H9 (cell line): Measurements from ENCODE around the gene GALNT7. TPM values are rescaled to one million over a fixed set of nuclear protein-coding genes. Genes with fewer than 3 reads are reported as not detected.

Experiments
- DNase-seq: peaks from one replicate; pipeline ENCODE4 v3.0.0-alpha.2; 2017
- H2AFZ ChIP-seq: one replicate; pipeline ENCODE4 v1.6.1; 2013; ENCODE audit warnings: mild to moderate bottlenecking, low read length, control low read depth, moderate library complexity
- H2AK5ac ChIP-seq: 2 replicates; pipeline ENCODE4 v1.6.1; 2013; ENCODE audit warnings: low read length, control low read depth, mixed read lengths; ENCODE audit not compliant: insufficient read length
- H2BK120ac ChIP-seq: one replicate; pipeline ENCODE4 v1.6.1; 2013; ENCODE audit warnings: low read depth, mild to moderate bottlenecking, low read length, control low read depth, inconsistent platforms; ENCODE audit not compliant: poor library complexity, severe bottlenecking
- H2BK12ac ChIP-seq: 2 replicates; pipeline ENCODE4 v1.6.1; 2013; ENCODE audit warnings: low read length, control low read depth, mixed read lengths, low read depth; ENCODE audit not compliant: insufficient read length
- H2BK15ac ChIP-seq: 2 replicates; pipeline ENCODE4 v1.6.1; 2013; ENCODE audit warnings: low read depth, low read length, control low read depth
- H2BK20ac ChIP-seq: one replicate; pipeline ENCODE4 v1.6.1; 2013; ENCODE audit warnings: low read depth, mild to moderate bottlenecking, low read length, control low read depth, inconsistent platforms; ENCODE audit not compliant: poor library complexity, severe bottlenecking
- H2BK5ac ChIP-seq: 2 replicates; pipeline ENCODE4 v1.6.1; 2013; ENCODE audit warnings: low read length, control low read depth, mixed read lengths; ENCODE audit not compliant: insufficient read length
- H3K14ac ChIP-seq: 2 replicates; pipeline ENCODE4 v1.6.1; 2013; ENCODE audit warnings: low read length, control low read depth; ENCODE audit not compliant: insufficient read depth
- H3K18ac ChIP-seq: 2 replicates; pipeline ENCODE4 v1.6.1; 2013; ENCODE audit warnings: low read depth, mild to moderate bottlenecking, mixed read lengths, low read length, control low read depth; ENCODE audit not compliant: insufficient read length
- H3K23ac ChIP-seq: 2 replicates; pipeline ENCODE4 v1.6.1; 2013; ENCODE audit warnings: low read length, control low read depth, mixed read lengths, low read depth; ENCODE audit not compliant: insufficient read length
- H3K23me2 ChIP-seq: 2 replicates; pipeline ENCODE4 v1.6.1; 2013; ENCODE audit warnings: low read depth, mild to moderate bottlenecking, mixed read lengths, low read length, control low read depth; ENCODE audit not compliant: insufficient read length, poor library complexity, severe bottlenecking
- H3K27ac ChIP-seq: 2 replicates; pipeline ENCODE4 v1.5.1; 2013; ENCODE audit warnings: low read length, control low read depth, mixed read lengths, low read depth; ENCODE audit not compliant: insufficient read length
- H3K27me3 ChIP-seq: 2 replicates; pipeline ENCODE4 v1.6.1; 2013; ENCODE audit warnings: low read length, control low read depth, inconsistent platforms; ENCODE audit not compliant: insufficient read depth
- H3K4ac ChIP-seq: 2 replicates; pipeline ENCODE4 v1.6.1; 2013; ENCODE audit warnings: low read depth, mild to moderate bottlenecking, control low read depth, inconsistent platforms, low read length, moderate library complexity
- H3K4me1 ChIP-seq: 2 replicates; pipeline ENCODE4 v1.6.1; 2013; ENCODE audit warnings: low read length, control low read depth, inconsistent platforms; ENCODE audit not compliant: insufficient read depth
- H3K4me2 ChIP-seq: 2 replicates; pipeline ENCODE4 v1.6.1; 2013; ENCODE audit warnings: low read length, control low read depth, mixed read lengths; ENCODE audit not compliant: insufficient read length, insufficient read depth
- H3K56ac ChIP-seq: 2 replicates; pipeline ENCODE4 v1.6.1; 2013; ENCODE audit warnings: low read depth, mild to moderate bottlenecking, mixed read lengths, low read length, control low read depth; ENCODE audit not compliant: insufficient read length
- H3K79me1 ChIP-seq: 2 replicates; pipeline ENCODE4 v1.6.1; 2013; ENCODE audit warnings: low read depth, mild to moderate bottlenecking, moderate library complexity, low read length, control low read depth, inconsistent platforms; ENCODE audit not compliant: insufficient read depth, poor library complexity, severe bottlenecking
- H3K79me2 ChIP-seq: 2 replicates; pipeline ENCODE4 v1.6.1; 2013; ENCODE audit warnings: low read length, control low read depth, inconsistent platforms; ENCODE audit not compliant: insufficient read depth
- H3K9ac ChIP-seq: 2 replicates; pipeline ENCODE4 v1.6.1; 2013; ENCODE audit warnings: low read length, control low read depth, mixed read lengths; ENCODE audit not compliant: insufficient read length; ENCODE audit errors: extremely low read depth
- H3K9me3 ChIP-seq: one replicate; pipeline ENCODE4 v1.6.1; 2013; ENCODE audit warnings: low read depth, low read length, inconsistent platforms; ENCODE audit not compliant: control insufficient read depth
- H3T11ph ChIP-seq: one replicate; pipeline ENCODE4 v1.6.1; 2013; ENCODE audit warnings: mild to moderate bottlenecking, low read length, control low read depth, inconsistent platforms
- H4K20me1 ChIP-seq: one replicate; pipeline ENCODE4 v1.6.1; 2013; ENCODE audit not compliant: control insufficient read depth, insufficient read length, insufficient read depth
- H4K5ac ChIP-seq: 2 replicates; pipeline ENCODE4 v1.6.1; 2013; ENCODE audit warnings: low read depth, mild to moderate bottlenecking, mixed read lengths, low read length, control low read depth; ENCODE audit not compliant: insufficient read length
- H4K8ac ChIP-seq: replicated peaks from 2 replicates; pipeline ENCODE4 v1.6.1; 2013; ENCODE audit warnings: low read length, control low read depth, mixed read lengths, low read depth; ENCODE audit not compliant: insufficient read length
- H4K91ac ChIP-seq: 2 replicates; pipeline ENCODE4 v1.6.1; 2013; ENCODE audit warnings: low read depth, mild to moderate bottlenecking, moderate library complexity, mixed read lengths, low read length, control low read depth; ENCODE audit not compliant: insufficient read length
- H3K27ac Mint-ChIP-seq, 3 experiments: 2 replicates in 2 of 3; 3 replicates in 1 of 3; pipeline ENCODE4 v1.8.0; 2020 to 2021; ENCODE audit warnings: mixed read lengths in 3 of 3, mild to moderate bottlenecking in 1 of 3, moderate library complexity in 1 of 3
- H3K27me3 Mint-ChIP-seq: 2 replicates; pipeline ENCODE4 v1.8.0; 2021; ENCODE audit warnings: low read depth, mild to moderate bottlenecking, moderate library complexity, mixed read lengths
- H3K36me3 Mint-ChIP-seq, 3 experiments: 2 replicates in 2 of 3; 3 replicates in 1 of 3; pipeline ENCODE4 v1.8.0; 2020 to 2021; ENCODE audit warnings: low read depth in 3 of 3, mixed read lengths in 3 of 3; ENCODE audit not compliant: insufficient read depth in 1 of 3
- H3K4me1 Mint-ChIP-seq, 2 experiments: 2 replicates each; pipeline ENCODE4 v1.8.0; 2020; ENCODE audit warnings: mixed read lengths in 2 of 2
- H3K4me3 Mint-ChIP-seq, 2 experiments: 2 replicates in 1 of 2; 3 replicates in 1 of 2; pipeline ENCODE4 v1.8.0; 2020 to 2021; ENCODE audit warnings: mild to moderate bottlenecking in 2 of 2, mixed read lengths in 2 of 2, moderate library complexity in 1 of 2
- H3K9me3 Mint-ChIP-seq, 2 experiments: 2 replicates in 1 of 2; 3 replicates in 1 of 2; pipeline ENCODE4 v1.8.0; 2020; ENCODE audit warnings: mild to moderate bottlenecking in 2 of 2, mixed read lengths in 2 of 2, moderate library complexity in 1 of 2
- WGBS: extraction: QIAGEN DNeasy Blood & Tissue Kit; methylation state at CpG from one replicate; pipeline ENCODE4 v1.1.7; 2013; ENCODE audit warnings: missing lambda C conversion rate, low lambda C conversion rate, mixed read lengths; ENCODE audit not compliant: insufficient read length; ENCODE audit errors: extremely low coverage; 5-methylcytosine and 5-hydroxymethylcytosine counted together
- total RNA-seq: library from RNA; stranded (reverse); gene quantifications from 2 replicates; pipeline ENCODE4 v1.2.1, GENCODE V29; 2021
- TF ChIP-seq, protein P1 (sequence below): fragments of 200-600 bp; sonication (generic); conservative IDR thresholded peaks from 3 replicates; pipeline ENCODE4 v1.8.0; 2021; ENCODE audit warnings: antibody characterized with exemption, mild to moderate bottlenecking

The GALNT7 gene
- total RNA-seq, 1 experiment from 2014 or later = 57.3 TPM

DNA sequence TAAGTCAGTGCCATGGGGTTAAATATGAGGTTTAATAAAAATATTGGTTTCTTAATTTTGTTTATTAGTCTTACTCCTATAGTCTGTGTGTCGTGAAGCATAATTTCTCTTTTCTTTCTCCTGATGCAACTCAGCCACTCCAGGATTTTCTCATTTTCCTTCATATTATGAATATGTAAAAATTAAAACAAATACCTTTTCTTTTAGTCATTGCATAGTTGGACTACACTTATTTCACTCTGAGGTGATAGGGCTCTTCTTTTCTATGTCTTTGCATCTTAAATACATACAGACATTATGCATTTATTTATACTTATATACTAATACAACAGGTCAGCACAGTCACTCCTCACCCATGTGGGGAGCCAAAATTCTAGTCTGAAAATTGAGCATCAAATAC is 19.1 kb downstream of the GALNT7 start:
- TF ChIP-seq, protein P1, sequence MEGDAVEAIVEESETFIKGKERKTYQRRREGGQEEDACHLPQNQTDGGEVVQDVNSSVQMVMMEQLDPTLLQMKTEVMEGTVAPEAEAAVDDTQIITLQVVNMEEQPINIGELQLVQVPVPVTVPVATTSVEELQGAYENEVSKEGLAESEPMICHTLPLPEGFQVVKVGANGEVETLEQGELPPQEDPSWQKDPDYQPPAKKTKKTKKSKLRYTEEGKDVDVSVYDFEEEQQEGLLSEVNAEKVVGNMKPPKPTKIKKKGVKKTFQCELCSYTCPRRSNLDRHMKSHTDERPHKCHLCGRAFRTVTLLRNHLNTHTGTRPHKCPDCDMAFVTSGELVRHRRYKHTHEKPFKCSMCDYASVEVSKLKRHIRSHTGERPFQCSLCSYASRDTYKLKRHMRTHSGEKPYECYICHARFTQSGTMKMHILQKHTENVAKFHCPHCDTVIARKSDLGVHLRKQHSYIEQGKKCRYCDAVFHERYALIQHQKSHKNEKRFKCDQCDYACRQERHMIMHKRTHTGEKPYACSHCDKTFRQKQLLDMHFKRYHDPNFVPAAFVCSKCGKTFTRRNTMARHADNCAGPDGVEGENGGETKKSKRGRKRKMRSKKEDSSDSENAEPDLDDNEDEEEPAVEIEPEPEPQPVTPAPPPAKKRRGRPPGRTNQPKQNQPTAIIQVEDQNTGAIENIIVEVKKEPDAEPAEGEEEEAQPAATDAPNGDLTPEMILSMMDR = no peak
- Histone ChIP-seq H4K5ac (no peak overlapping the region), H3K9me3 (no peaks in the 10 kb centered on the region), H3K9ac (no peak overlapping the region), H3K27me3 (no peaks in the 10 kb centered on the region), H3T11ph (no peak overlapping the region), H2BK15ac (no peak overlapping the region), H2AFZ (no peak overlapping the region), H2BK20ac (no peak overlapping the region), H2BK5ac (no peak overlapping the region), H3K18ac (no peak overlapping the region), H3K4me1 (peaks cover 15% of the 10 kb centered on the region; the same call in 1 of the 2 replicates), H3K4me2 (no peak overlapping the region), H3K79me2 (peaks cover 29% of the 10 kb centered on the region), H3K23ac (no peak overlapping the region), H2BK12ac (no peak overlapping the region), H3K79me1 (peaks cover 4% of the 10 kb centered on the region), H4K91ac (no peak overlapping the region), H2BK120ac (no peak overlapping the region), H2AK5ac (no peak overlapping the region), H3K14ac (no peak overlapping the region), H4K8ac (no peak overlapping the region), H3K4ac (no peak overlapping the region), H4K20me1 (no peaks in the 10 kb centered on the region), H3K23me2 (no peaks in the 10 kb centered on the region), H3K27ac (no peak overlapping the region), H3K56ac (no peak overlapping the region)
- peaks cover 16 to 20% (median 20%) of the 10 kb centered on the region in 3 experiments for H3K36me3 Mint-ChIP-seq
- no peaks in the 10 kb centered on the region for H3K27me3 Mint-ChIP-seq
- H3K4me1 Mint-ChIP-seq = peaks cover 49 to 62% of the 10 kb centered on the region in 2 experiments
- no CpG with 5 or more reads among the region's 1 CpG for WGBS
- no peak for DNase-seq
- H3K27ac Mint-ChIP-seq = no peak overlapping the region
- H3K4me3 Mint-ChIP-seq = no peak overlapping the region
- H3K9me3 Mint-ChIP-seq = peaks cover 12 to 13% of the 10 kb centered on the region in 2 experiments
